ENCODE measurements around the gene PALLD. TPM values are rescaled to one million over a fixed set of nuclear protein-coding genes. Genes with fewer than 3 reads are reported as not detected.

Gene PALLD
- total and polyA plus RNA-seq, 2 of the 13 experiments (the other 11 are each of a cell fraction or from before 2014, with no cell fraction given) = 0.50 to 1.5 TPM

- Histone ChIP-seq H3K36me3 (replicated peaks in 1 of 2; ENCODE audit: control insufficient read depth in 1 of 2, insufficient read depth in 2 of 2, low read length in 2 of 2) (no peaks in the 10 kb centered on the region), H3K9ac (ENCODE audit: insufficient read depth, low read depth, low read length) (no peak overlapping the region), H3K79me2 (ENCODE audit: insufficient read depth, low read length) (no peaks in the 10 kb centered on the region), H3K27ac (ENCODE audit: extremely low read length, insufficient read depth, low read length) (no peak overlapping the region), H2AFZ (ENCODE audit: low read length) (no peak overlapping the region), H3K4me3 (replicated peaks in 1 of 3; ENCODE audit: insufficient read depth in 1 of 3, low read depth in 2 of 3, low read length in 3 of 3) (no peak overlapping the region), H3K4me1 (ENCODE audit: insufficient read depth, low read length) (0 out of 2 replicates have a peak, but pooled peaks cover 7% of the 10 kb centered on the region), H3K4me2 (ENCODE audit: low read depth, low read length) (no peak overlapping the region), H4K20me1 (ENCODE audit: insufficient read depth, low read length) (no peaks in the 10 kb centered on the region), H3K9me3 (ENCODE audit: low read length) (no peaks in the 10 kb centered on the region), H3K27me3 (ENCODE audit: control insufficient read depth in 1 of 2, insufficient read depth in 2 of 2, low read length in 2 of 2) (0 out of 5 replicates have a peak, but pooled peaks cover 0 to 5% of the 10 kb centered on the region in 2 experiments)
- TF ChIP-seq ISL2 (CRISPR knock-in tag; IDR thresholded peaks at IDR 0.05) (no peak), ZNF331 (CRISPR knock-in tag; IDR thresholded peaks at IDR 0.05) (no peak), MBD4 (IDR thresholded peaks at IDR 0.05; ENCODE audit: borderline replicate concordance, low read length) (no peak), ZIK1 (CRISPR knock-in tag; IDR thresholded peaks at IDR 0.05; ENCODE audit: borderline replicate concordance, low read depth) (no peak), TBL1XR1 (IDR thresholded peaks at IDR 0.05; ENCODE audit: borderline replicate concordance, low read length, partially characterized antibody) (no peak), REXO4 (CRISPR knock-in tag; IDR thresholded peaks at IDR 0.05; ENCODE audit: borderline replicate concordance) (no peak), ZNF274 (CRISPR knock-in tag; IDR thresholded peaks at IDR 0.05) (no peak), ZBTB4 (CRISPR knock-in tag; IDR thresholded peaks at IDR 0.05; ENCODE audit: borderline replicate concordance) (no peak)
- DNase-seq (ENCODE audit: low spot score) = no peak
- 2% methylated on average over 2 of the region's 2 CpGs for WGBS (ENCODE audit: low lambda C conversion rate)
- no TSS peak for BruUV-seq (replicated peaks)
- ChIA-PET CTCF (ENCODE audit: low intra/inter-chr PET ratio, low total read pairs) (no interaction called here), POLR2A (no interaction called here)
- FAIRE-seq = no peak
- intact Hi-C loops (cut with micrococcal nuclease; ENCODE audit: unreplicated experiment) (loop anchor here (10.0 kb wide), 1 partner anchor 55 kb away; no protein-coding TSS in a partner anchor), in situ Hi-C loops (cut with HindIII; ENCODE audit: extremely low pct_ligation_motif_present, low pct_unique_long_range_greater_than_20kb) (no loop called here)
- ATAC-seq = no peak
These were observed 243.0 kb downstream of the PALLD start for GRCh38 chr4:168739886-168740285.
